GM23248 (cell line): ENCODE data around the gene SLC13A2. TPM values are rescaled to one million over a fixed set of nuclear protein-coding genes. Genes with fewer than 3 reads are reported as not detected.
A peak's percentile ranks its signal among the peaks of the same experiment; 100 is the strongest.

ENCODE experiments used
- DNase-seq: peaks from one replicate; pipeline ENCODE4 v3.0.0-alpha.2; 2015
- H2AFZ ChIP-seq: fragments of 200-600 bp; sonication (generic); 2 replicates; pipeline ENCODE4 v1.6.1; 2016; ENCODE audit warnings: antibody characterized with exemption
- H3F3A ChIP-seq: fragments of 200-600 bp; sonication (generic); 2 replicates; pipeline ENCODE4 v1.6.1; 2016; ENCODE audit warnings: mild to moderate bottlenecking, antibody characterized with exemption, mixed run types; ENCODE audit not compliant: insufficient read depth
- H3K27ac ChIP-seq: fragments of 200-600 bp; sonication (generic); 2 replicates; pipeline ENCODE4 v1.5.1; 2016; ENCODE audit warnings: mild to moderate bottlenecking
- H3K27me3 ChIP-seq: fragments of 200-600 bp; sonication (generic); replicated peaks from 2 replicates; pipeline ENCODE4 v1.6.1; 2016; ENCODE audit warnings: mild to moderate bottlenecking; ENCODE audit not compliant: insufficient read depth
- H3K36me3 ChIP-seq: fragments of 200-600 bp; sonication (generic); 2 replicates; pipeline ENCODE4 v1.6.1; 2016; ENCODE audit warnings: low read depth, mild to moderate bottlenecking
- H3K4me1 ChIP-seq: fragments of 200-600 bp; sonication (generic); 2 replicates; pipeline ENCODE4 v1.6.1; 2016; ENCODE audit warnings: mild to moderate bottlenecking; ENCODE audit not compliant: insufficient read depth
- H3K4me2 ChIP-seq: fragments of 200-600 bp; sonication (generic); one replicate; pipeline ENCODE4 v1.6.1; 2016; ENCODE audit warnings: mild to moderate bottlenecking; ENCODE audit not compliant: unreplicated experiment
- H3K4me3 ChIP-seq: fragments of 200-600 bp; sonication (generic); 2 replicates; pipeline ENCODE4 v1.5.1; 2016; ENCODE audit warnings: mild to moderate bottlenecking
- H3K79me2 ChIP-seq: fragments of 200-600 bp; sonication (generic); 2 replicates; pipeline ENCODE4 v1.6.1; 2016; ENCODE audit warnings: mild to moderate bottlenecking; ENCODE audit not compliant: insufficient read depth
- H3K9ac ChIP-seq: fragments of 200-600 bp; sonication (generic); 2 replicates; pipeline ENCODE4 v1.6.1; 2016; ENCODE audit warnings: mild to moderate bottlenecking
- H3K9me2 ChIP-seq: fragments of 200-600 bp; sonication (generic); 2 replicates; pipeline ENCODE4 v1.6.1; 2016; ENCODE audit warnings: mixed run types, mild to moderate bottlenecking, moderate library complexity; ENCODE audit not compliant: insufficient read depth
- H3K9me3 ChIP-seq: fragments of 200-600 bp; sonication (generic); one replicate; pipeline ENCODE4 v1.6.1; 2017; ENCODE audit warnings: low read depth
- H4K20me1 ChIP-seq: fragments of 200-600 bp; sonication (generic); 2 replicates; pipeline ENCODE4 v1.6.0; 2016; ENCODE audit not compliant: insufficient read depth
- EZH2 ChIP-seq: fragments of 200-600 bp; sonication (generic); IDR thresholded peaks from 2 replicates; pipeline ENCODE4 v1.6.1; 2018; ENCODE audit warnings: antibody characterized with exemption, mild to moderate bottlenecking; ENCODE audit not compliant: insufficient read depth, poor library complexity, severe bottlenecking
- EZH2phosphoT487 ChIP-seq: fragments of 200-600 bp; sonication (generic); IDR thresholded peaks from 2 replicates; pipeline ENCODE4 v1.6.1; 2018; ENCODE audit warnings: antibody characterized with exemption, moderate library complexity, mild to moderate bottlenecking, low read depth; ENCODE audit not compliant: insufficient read depth
- WGBS, 2 experiments: methylation state at CpG; one replicate each; pipeline ENCODE4 v1.1.6; 2015 to 2017; ENCODE audit warnings: low lambda C conversion rate in 2 of 2, low coverage in 1 of 2; ENCODE audit errors: missing lambda C conversion rate in 2 of 2; 5-methylcytosine and 5-hydroxymethylcytosine counted together
- in situ Hi-C: fragments of 300-500 bp; cut with MboI; formaldehyde crosslinking; loops from 2 replicates; pipeline ENCODE4 v1.15.0; 2020
- polyA plus RNA-seq: library from polyadenylated mRNA; unstranded; fragments of >200 nt; fragmentation: Nextera tagmentation; extraction: Ambion mirVana; gene quantifications from 2 replicates; pipeline ENCODE4 v1.2.1, GENCODE V29; 2016
- total RNA-seq: library from RNA; depleted of rRNA; stranded (reverse); fragments of >200 nt; shearing (Covaris generic); gene quantifications from 2 replicates; pipeline ENCODE4 v1.2.3, GENCODE V29; 2014

The SLC13A2 gene
- total and polyA plus RNA-seq, 2 experiments from 2014 or later = not detected

GRCh38 chr17:28530926-28531325 lies 57.5 kb downstream of the SLC13A2 start:
- Histone ChIP-seq H3K27me3 (no peaks in the 10 kb centered on the region), H3K36me3 (no peaks in the 10 kb centered on the region), H3K4me1 (peaks cover 21% of the 10 kb centered on the region), H3K9ac (no peak overlapping the region), H3K9me3 (no peaks in the 10 kb centered on the region), H4K20me1 (no peaks in the 10 kb centered on the region), H3K79me2 (no peaks in the 10 kb centered on the region), H3K9me2 (no peaks in the 10 kb centered on the region), H2AFZ (no peak overlapping the region), H3K27ac (no peak overlapping the region), H3F3A (no peaks in the 10 kb centered on the region), H3K4me2 (no peak overlapping the region), H3K4me3 (no peak overlapping the region)
- WGBS, 2 experiments = 72 to 76% methylated on average over 7 of the region's 7 CpGs
- TF ChIP-seq EZH2phosphoT487 = no peak
- TF ChIP-seq EZH2 = no peak
- no peak for DNase-seq
- in situ Hi-C loops = no loop called here

- Histone ChIP-seq H3K9me3 (no peaks in the 10 kb centered on the region), H3K4me1 (peaks cover 21% of the 10 kb centered on the region), H3F3A (no peaks in the 10 kb centered on the region), H3K9me2 (no peaks in the 10 kb centered on the region), H3K4me2 (no peak overlapping the region), H3K9ac (no peak overlapping the region), H3K4me3 (no peak overlapping the region), H4K20me1 (no peaks in the 10 kb centered on the region), H3K27me3 (no peaks in the 10 kb centered on the region), H3K36me3 (no peaks in the 10 kb centered on the region), H3K79me2 (no peaks in the 10 kb centered on the region), H2AFZ (no peak overlapping the region), H3K27ac (no peak overlapping the region)
- DNase-seq = peak; percentile 16
- WGBS, 2 experiments = 60 to 73% methylated on average over 6 to 7 of the region's 7 CpGs
- in situ Hi-C loops = no loop called here
- TF ChIP-seq EZH2phosphoT487 = no peak
- no peak for TF ChIP-seq EZH2
Observed at GRCh38 chr17:28532050-28532960, 58.9 kb downstream of the SLC13A2 start.

GRCh38 chr17:28533091-28533807 lies 59.8 kb downstream of the SLC13A2 start:
- H3K79me2 ChIP-seq = no peaks in the 10 kb centered on the region
- no peak overlapping the region for H3K27ac ChIP-seq
- no peaks in the 10 kb centered on the region for H3K9me2 ChIP-seq
- WGBS, 2 experiments = 41 to 47% methylated on average over 14 to 16 of the region's 16 CpGs
- no peak overlapping the region for H3K4me2 ChIP-seq
- DNase-seq = peak; percentile 67
- TF ChIP-seq EZH2phosphoT487 (no peak), EZH2 (no peak)
- H3K4me1 ChIP-seq = peaks cover 17% of the 10 kb centered on the region
- no peak overlapping the region for H3K4me3 ChIP-seq
- H3K9ac ChIP-seq = no peak overlapping the region
- in situ Hi-C loops = no loop called here
- no peaks in the 10 kb centered on the region for H4K20me1 ChIP-seq
- H3K36me3 ChIP-seq = no peaks in the 10 kb centered on the region
- no peaks in the 10 kb centered on the region for H3K9me3 ChIP-seq
- no peaks in the 10 kb centered on the region for H3K27me3 ChIP-seq
- H3F3A ChIP-seq = no peaks in the 10 kb centered on the region
- H2AFZ ChIP-seq = no peak overlapping the region

- TF ChIP-seq EZH2 (no peak), EZH2phosphoT487 (no peak)
- Histone ChIP-seq H3K79me2 (no peaks in the 10 kb centered on the region), H3K36me3 (no peaks in the 10 kb centered on the region), H3K4me3 (no peak overlapping the region), H3K27ac (no peak overlapping the region), H3F3A (no peaks in the 10 kb centered on the region), H3K27me3 (no peaks in the 10 kb centered on the region), H3K9ac (no peak overlapping the region), H3K9me3 (no peaks in the 10 kb centered on the region), H3K4me1 (peaks cover 13% of the 10 kb centered on the region), H2AFZ (no peak overlapping the region), H4K20me1 (no peaks in the 10 kb centered on the region), H3K9me2 (no peaks in the 10 kb centered on the region), H3K4me2 (no peak overlapping the region)
- DNase-seq = no peak
- 54 to 69% methylated on average over 10 to 11 of the region's 11 CpGs for WGBS, 2 experiments
- in situ Hi-C loops = no loop called here
Observed at GRCh38 chr17:28534740-28535375, 61.4 kb downstream of the SLC13A2 start.
